ENCODE data around the gene CX3CL1.
"Not testable (repeated sequence)": the region's sequence is repeated elsewhere in the genome, so short reads cannot be mapped to it uniquely, and the experiment has no call there.

Gene CX3CL1

DNA sequence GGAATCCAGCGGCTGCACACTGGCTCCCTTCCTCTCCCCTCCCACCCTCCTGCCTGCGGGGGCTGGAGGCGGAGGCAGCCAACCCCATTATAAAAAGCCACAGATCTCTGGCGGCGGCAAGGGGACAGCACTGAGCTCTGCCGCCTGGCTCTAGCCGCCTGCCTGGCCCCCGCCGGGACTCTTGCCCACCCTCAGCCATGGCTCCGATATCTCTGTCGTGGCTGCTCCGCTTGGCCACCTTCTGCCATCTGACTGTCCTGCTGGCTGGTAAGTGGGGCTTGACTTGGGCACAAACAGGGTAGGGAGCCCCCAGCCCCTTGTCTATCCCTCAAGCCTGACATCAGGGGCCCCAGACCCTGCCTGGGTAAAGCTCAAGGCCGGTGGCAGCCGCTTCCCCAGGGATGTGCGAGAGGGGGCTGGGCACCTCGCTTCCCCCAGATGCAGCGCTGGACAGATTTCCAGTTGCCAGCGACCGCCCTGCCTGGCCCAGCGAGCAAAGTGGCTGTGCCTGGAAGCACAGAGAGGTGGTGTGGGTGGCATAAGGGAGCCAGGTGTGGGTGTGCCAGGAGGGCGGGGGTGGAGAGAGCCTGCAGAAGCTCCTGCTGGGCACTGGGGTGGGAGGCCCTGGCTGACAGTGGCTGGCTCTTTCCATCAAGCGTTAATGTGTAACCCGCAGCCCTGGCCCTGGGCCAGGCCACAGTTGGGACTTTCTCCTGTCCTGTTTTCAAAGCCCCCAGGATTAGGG lies at the start of gene CX3CL1:
Gene CX3CL1 (plus strand): TSS at position 119 of the 745 bp plus-strand sequence. CDS start 79 bp downstream, at position 198.
- no peak for DNase-seq

GRCh38 chr16:57324749-57325148 lies 47.5 kb upstream of the CX3CL1 start:
- DNase-seq = no peak

GRCh38 chr16:57325458-57325857 lies 46.8 kb upstream of the CX3CL1 start:
- no peak for DNase-seq

GRCh38 chr16:57329718-57330327 lies 42.5 kb upstream of the CX3CL1 start:
- no peak for DNase-seq

DNA sequence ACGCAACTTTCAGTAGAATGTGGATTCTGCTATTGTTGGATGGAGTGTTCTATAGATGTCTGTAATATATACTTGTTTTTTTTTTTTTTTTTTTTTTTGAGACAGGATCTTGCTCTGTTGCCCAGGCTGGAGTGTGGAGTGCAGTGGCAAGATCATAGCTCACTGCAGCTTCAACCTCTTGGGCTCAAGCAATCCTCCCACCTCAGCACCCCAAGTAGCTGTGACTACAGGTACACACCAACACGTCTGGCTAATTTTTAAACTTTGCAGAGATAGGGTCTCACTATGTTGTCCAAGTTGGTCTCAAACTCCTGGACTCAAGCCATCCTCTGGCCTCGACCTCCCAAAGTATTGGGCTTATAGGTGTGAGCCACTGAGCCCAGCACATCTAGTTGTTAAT lies 40.9 kb upstream of the CX3CL1 start:
- DNase-seq = no peak

GRCh38 chr16:57333402-57333801 lies 38.9 kb upstream of the CX3CL1 start:
- no peak for DNase-seq

- DNase-seq = no peak
These were observed 36.9 kb upstream of the CX3CL1 start for GRCh38 chr16:57335366-57335765.

GRCh38 chr16:57341062-57341440 lies 31.2 kb upstream of the CX3CL1 start:
- no peak for DNase-seq

- DNase-seq = no peak
These were observed 30.6 kb upstream of the CX3CL1 start for GRCh38 chr16:57341441-57342303.

DNA sequence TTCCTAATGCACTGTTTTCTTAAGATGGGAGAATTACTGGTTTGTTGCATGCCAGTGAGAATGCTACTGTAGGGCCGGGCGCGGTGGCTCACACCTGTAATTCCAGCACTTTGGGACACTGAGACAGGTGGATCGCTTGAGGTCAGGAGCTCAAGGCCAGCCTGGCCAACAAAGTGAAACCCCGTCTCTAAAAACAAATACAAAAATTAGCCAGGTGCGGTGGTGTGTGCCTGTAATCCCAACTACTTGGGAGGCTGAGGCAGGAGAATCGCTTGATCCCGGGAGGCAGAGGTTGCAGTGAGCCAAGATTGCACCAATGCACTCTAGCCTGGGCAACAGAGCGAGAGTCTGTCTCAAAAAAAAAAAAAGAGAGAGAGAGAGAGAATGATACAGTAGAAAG lies 29.7 kb upstream of the CX3CL1 start:
- DNase-seq = not testable (repeated sequence)

GRCh38 chr16:57343221-57343620 lies 29.1 kb upstream of the CX3CL1 start:
- DNase-seq = no peak

DNA sequence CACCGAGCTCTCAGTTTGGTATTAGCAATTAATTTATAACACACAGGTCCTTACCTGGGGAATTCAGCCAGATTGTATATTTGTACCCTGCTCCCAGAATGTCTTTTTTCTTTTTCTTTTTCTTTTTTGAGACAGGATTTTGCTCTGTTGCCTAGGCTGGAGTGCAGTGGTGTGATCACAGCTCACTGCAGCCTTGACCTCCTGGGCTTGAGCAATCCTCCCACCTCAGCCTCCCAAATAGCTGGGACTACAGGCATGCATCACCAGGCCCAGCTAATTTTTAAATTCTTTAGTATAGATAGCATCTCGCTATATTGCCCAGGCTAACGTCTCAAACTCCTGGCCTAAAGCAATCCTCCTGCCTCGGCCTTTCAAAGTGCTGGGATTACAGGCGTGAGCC lies 28.2 kb upstream of the CX3CL1 start:
- not testable (repeated sequence) for DNase-seq

- DNase-seq = no peak
These were observed 27.3 kb upstream of the CX3CL1 start for GRCh38 chr16:57345021-57345420.

- no peak for DNase-seq
These were observed 26.6 kb upstream of the CX3CL1 start for GRCh38 chr16:57345666-57346204.

DNA sequence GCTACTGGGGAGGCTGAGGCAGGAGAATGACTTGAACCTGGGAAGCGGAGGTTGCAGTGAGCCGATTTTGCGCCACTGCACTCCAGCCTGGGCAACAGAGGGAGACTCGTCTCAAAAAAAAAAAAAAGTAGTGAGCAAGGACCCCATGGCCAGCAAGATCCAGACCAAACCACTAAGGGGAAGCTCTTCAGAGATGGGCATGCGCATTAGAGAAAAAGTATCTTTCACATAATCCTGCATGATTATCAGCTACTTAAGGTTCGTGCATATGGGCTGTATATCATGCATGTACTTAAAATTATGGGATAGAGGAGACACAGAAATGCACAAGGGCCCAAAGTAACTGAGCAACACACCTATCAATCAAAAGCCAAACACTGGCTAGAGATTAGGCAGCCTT lies 24.4 kb upstream of the CX3CL1 start:
- no peak for DNase-seq

DNA sequence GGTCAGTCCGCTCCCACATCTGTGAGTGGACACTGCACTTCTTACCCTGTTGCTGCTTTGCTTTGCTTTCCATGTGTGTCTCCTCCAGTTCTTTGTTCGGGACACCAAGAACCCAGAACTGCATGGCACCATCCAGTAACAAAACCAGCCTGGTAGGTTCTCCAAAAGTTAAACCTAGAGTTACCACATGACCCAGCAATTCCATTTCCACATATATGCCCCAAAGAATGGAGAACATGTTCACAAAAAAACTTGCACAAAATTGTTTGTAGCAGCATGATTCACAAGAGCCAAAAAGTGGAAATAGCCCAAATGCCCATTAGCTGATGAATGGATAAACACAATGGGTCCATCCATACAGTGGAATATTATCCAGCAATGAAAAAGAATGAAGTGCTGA lies 24.0 kb upstream of the CX3CL1 start:
- no peak for DNase-seq

DNA sequence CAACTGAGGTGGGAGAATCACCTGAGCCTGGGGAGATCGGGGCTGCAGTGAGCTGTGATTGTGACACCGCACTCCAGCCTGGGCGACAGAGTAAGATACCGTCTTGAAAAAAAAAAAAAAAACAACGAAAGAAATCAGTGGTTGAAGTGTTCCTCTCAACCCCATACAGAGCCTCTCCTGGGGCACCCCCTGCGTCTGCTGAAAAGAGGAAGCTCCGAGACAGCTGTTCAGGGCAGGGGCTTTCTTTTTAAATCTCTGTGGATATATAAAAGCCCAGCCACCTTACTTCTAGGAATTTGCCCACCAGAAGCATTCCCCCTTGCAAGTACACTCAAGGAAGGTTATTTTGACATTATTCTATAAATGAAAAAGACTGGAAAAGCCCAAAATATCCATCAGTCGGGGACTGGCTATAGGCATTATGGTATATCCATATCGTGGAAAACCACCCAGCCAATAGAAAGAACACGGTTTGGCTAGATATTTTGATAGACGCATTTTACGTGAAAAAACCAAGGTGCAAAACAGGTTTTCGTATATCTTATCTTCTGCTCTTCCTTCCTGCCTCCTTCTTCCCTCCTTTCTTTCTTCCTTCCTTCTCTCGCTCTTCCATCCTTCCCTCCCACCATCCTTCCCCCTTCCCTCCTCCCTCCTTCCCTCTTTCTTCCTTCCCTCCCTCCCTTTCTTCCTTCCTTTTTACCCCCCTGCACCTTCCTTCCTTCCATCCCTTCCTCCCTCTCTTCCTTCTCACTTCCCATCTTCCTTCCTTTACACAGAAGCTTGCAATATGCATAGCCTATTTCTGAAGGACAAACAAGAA lies 22.9 kb upstream of the CX3CL1 start:
- DNase-seq = no peak

- DNase-seq = no peak
These were observed 19.6 kb upstream of the CX3CL1 start for GRCh38 chr16:57352636-57353047.

DNA sequence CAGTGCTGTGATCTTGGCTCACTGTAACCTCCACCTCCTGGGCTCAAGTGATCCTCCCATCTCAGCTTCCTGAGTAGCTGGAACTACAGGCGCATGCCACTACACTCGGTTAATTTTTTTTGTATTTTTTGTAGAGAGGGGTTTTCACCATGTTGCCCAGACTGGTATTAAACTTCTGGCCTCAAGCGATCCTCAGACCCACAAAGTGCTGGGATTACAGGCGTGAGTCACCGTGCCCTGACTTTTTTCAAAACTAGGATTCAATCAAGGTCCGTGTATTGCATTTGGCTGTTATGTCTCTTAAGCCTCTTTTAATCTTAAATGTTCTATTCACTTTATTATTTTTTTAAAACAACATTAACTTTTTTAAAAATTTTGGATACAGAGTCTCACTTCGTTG lies 18.0 kb upstream of the CX3CL1 start:
- DNase-seq = no peak

DNA sequence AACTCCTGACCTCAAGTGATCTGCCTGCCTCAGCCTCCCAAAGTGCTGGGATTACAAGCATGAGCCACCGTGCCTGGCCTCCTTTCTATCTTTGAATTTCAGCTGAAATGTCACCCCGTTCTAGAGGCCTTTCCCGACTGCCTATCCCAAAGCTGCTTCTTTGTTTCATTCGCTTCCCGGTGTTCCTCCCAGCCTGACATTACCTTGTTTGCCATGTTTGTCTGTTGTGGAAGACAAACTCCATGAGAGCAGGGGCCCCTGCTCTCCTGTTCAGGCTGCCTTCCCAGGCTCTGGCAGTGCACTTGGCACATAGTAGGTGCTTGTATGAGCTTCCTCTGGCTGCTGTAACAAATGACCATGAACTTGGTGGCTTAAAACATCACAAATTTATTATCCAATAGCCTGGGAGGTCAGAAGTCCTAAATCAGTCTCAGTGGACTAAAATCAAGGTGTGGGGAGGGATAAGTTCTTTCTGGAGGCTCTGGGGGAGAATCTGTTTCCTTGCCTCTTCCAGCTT lies 16.3 kb upstream of the CX3CL1 start:
- no peak for DNase-seq

- no peak for DNase-seq
These were observed 15.7 kb upstream of the CX3CL1 start for GRCh38 chr16:57356547-57356946.

- no peak for DNase-seq
These were observed 14.8 kb upstream of the CX3CL1 start for GRCh38 chr16:57357330-57358085.
